GM18502 (cell line): ENCODE results near the gene RIPPLY3.
A peak's percentile ranks its signal among the peaks of the same experiment; 100 is the strongest.
"Not testable (repeated sequence)": the region's sequence is repeated elsewhere in the genome, so short reads cannot be mapped to it uniquely, and the experiment has no call there.

ENCODE experiments used
- ATAC-seq: cut with Tn5 transposase; IDR thresholded peaks from one replicate; pipeline ENCODE4 v1.9.1; 2021; ENCODE audit warnings: mild to moderate bottlenecking; ENCODE audit not compliant: unreplicated experiment, poor library complexity

Gene RIPPLY3

GRCh38 chr21:36980280-36981048 lies 26.0 kb upstream of the RIPPLY3 start:
- ATAC-seq, result no peak

GRCh38 chr21:36981049-36981391 lies 25.5 kb upstream of the RIPPLY3 start:
- no peak for ATAC-seq

GRCh38 chr21:36981977-36982700 lies 24.4 kb upstream of the RIPPLY3 start:
- ATAC-seq, result no peak

GRCh38 chr21:36985751-36986594 lies 20.5 kb upstream of the RIPPLY3 start:
- no peak for ATAC-seq

GRCh38 chr21:36987845-36988244 lies 18.7 kb upstream of the RIPPLY3 start:
- ATAC-seq, result no peak

- no peak for ATAC-seq
These were observed 18.0 kb upstream of the RIPPLY3 start for GRCh38 chr21:36988536-36988935.

- ATAC-seq, result not testable (repeated sequence)
These were observed 17.3 kb upstream of the RIPPLY3 start for GRCh38 chr21:36989199-36989698.

GRCh38 chr21:36989699-36990507 lies 16.6 kb upstream of the RIPPLY3 start:
- peak; percentile 93 for ATAC-seq

GRCh38 chr21:36990508-36991205 lies 15.8 kb upstream of the RIPPLY3 start:
- no peak for ATAC-seq

- no peak for ATAC-seq
These were observed 13.8 kb upstream of the RIPPLY3 start for GRCh38 chr21:36992671-36993070.

- no peak for ATAC-seq
These were observed 11.9 kb upstream of the RIPPLY3 start for GRCh38 chr21:36994501-36995158.

- not testable (repeated sequence) for ATAC-seq
These were observed 11.2 kb upstream of the RIPPLY3 start for GRCh38 chr21:36995285-36995684.

- ATAC-seq, result no peak
These were observed 7.2 kb upstream of the RIPPLY3 start for GRCh38 chr21:36999131-36999898.

- no peak for ATAC-seq
These were observed 6.1 kb upstream of the RIPPLY3 start for GRCh38 chr21:37000381-37000780.

GRCh38 chr21:37001441-37001840 lies 5.1 kb upstream of the RIPPLY3 start:
- ATAC-seq, result no peak

GRCh38 chr21:37002851-37003250 lies 3.7 kb upstream of the RIPPLY3 start:
- ATAC-seq, result not testable (repeated sequence)

GRCh38 chr21:37003917-37004316 lies 2.6 kb upstream of the RIPPLY3 start:
- not testable (repeated sequence) for ATAC-seq
